ENCODE results near the gene CD81.

CD81 gene

DNA sequence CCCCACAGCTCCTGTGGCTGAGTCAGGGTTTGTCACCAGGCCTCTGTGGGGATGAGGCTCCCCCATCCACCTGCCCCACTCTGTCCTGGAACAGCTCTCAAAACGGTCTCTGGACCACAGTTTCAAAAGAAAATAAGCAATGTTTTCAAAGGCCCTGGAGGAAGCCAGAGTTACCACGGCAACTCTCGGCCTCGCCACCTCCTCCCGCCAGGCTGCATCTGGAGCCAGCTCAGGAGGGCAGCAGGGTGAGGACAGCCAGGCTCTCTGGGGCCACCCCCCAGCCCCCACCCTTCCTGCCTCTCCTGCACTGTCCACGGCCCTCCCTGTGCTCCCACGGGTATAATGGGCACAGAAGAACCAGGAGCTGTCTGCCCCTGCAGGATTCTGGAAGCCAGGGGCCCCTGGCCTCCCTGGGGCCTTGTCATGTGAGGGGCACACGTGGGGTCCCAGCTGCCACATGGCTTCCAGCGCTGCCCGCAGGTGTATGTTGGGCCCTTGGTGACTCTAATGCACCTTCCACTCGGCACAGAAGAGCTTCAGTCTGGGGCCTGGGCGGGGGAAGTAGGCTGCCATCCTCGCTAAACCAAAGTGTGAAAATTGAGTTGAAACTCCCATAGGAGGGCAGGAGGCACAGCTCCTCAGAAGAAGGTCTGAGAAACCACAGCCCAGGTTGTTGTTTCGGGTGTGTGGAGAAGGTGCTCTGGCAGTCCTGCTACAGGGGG is 10.3 kb downstream of the CD81 start:
- H3K4me1 ChIP-seq (ENCODE audit: insufficient read depth, poor library complexity, severe bottlenecking): peaks cover 27% of the 10 kb centered on the region
- peaks cover 26% of the 10 kb centered on the region for H3K36me3 ChIP-seq (ENCODE audit: low read depth)
- TF ChIP-seq, protein P1, sequence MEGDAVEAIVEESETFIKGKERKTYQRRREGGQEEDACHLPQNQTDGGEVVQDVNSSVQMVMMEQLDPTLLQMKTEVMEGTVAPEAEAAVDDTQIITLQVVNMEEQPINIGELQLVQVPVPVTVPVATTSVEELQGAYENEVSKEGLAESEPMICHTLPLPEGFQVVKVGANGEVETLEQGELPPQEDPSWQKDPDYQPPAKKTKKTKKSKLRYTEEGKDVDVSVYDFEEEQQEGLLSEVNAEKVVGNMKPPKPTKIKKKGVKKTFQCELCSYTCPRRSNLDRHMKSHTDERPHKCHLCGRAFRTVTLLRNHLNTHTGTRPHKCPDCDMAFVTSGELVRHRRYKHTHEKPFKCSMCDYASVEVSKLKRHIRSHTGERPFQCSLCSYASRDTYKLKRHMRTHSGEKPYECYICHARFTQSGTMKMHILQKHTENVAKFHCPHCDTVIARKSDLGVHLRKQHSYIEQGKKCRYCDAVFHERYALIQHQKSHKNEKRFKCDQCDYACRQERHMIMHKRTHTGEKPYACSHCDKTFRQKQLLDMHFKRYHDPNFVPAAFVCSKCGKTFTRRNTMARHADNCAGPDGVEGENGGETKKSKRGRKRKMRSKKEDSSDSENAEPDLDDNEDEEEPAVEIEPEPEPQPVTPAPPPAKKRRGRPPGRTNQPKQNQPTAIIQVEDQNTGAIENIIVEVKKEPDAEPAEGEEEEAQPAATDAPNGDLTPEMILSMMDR (IDR thresholded peaks at IDR 0.05; ENCODE audit: poor library complexity, severe bottlenecking): no peak
- H3K4me3 ChIP-seq (ENCODE audit: severe bottlenecking): no peak overlapping the region
- ATAC-seq (ENCODE audit: low read depth) (no peak), DNase-seq (ENCODE audit: low spot score) (no peak)
- H3K9me3 ChIP-seq (ENCODE audit: severe bottlenecking): no peaks in the 10 kb centered on the region
- H3K27ac ChIP-seq (ENCODE audit: poor library complexity, severe bottlenecking): no peak overlapping the region
- H3K27me3 ChIP-seq (ENCODE audit: insufficient read depth, poor library complexity, severe bottlenecking): no peaks in the 10 kb centered on the region

DNA sequence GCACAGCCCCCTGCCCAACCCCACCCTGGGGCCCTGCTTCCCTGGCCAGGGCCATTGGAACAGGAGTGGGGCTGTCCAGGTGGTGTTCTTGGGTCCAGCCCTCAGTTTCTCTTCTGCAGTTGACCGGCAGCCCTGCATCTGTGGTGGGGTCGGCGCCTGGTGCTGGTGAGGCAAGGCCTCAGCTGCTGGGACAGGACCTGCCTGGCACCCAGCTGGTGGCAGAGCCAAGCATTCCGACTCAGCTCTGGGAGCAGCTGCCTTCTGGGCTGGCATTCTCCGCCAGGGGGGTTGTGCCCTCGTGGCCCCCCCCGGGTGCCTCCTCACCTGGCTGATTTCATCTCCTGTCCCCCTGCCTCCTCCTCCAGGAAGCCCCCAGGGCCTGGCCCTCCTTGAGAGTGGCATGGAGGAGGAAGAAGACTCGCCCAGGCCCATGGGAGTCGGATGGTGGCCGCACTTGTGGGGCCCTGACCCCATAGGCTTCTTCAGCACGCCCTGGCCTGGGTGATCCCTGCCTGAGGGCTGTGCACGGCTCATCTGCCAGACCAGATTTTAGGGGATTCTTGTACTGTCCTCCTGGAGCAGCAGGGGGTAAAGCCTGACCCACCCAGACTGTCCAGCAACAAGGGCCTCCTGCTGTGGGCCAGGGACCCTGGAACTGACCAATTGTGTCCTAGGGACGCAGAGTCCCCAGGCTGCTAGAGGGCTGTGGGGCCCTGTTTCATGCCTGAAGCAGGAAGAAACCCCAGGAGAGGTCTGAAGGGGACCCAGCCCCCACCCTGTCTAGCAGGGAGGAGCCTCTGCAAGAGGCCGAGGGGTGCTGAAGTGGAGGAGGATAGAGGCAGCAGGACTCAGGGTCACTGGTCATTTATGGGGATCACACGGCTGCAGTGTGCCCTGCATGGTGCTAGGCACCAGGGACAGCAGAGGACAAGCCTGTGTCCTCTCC is 11.6 kb downstream of the CD81 start:
- ATAC-seq (ENCODE audit: low read depth): no peak
- H3K4me3 ChIP-seq (ENCODE audit: severe bottlenecking): no peak overlapping the region
- TF ChIP-seq, protein P1 (IDR thresholded peaks at IDR 0.05; ENCODE audit: poor library complexity, severe bottlenecking): no peak
- H3K36me3 ChIP-seq (ENCODE audit: low read depth): peaks cover 32% of the 10 kb centered on the region
- H3K27me3 ChIP-seq (ENCODE audit: insufficient read depth, poor library complexity, severe bottlenecking): no peaks in the 10 kb centered on the region
- DNase-seq (ENCODE audit: low spot score): no peak
- H3K9me3 ChIP-seq (ENCODE audit: severe bottlenecking): no peaks in the 10 kb centered on the region
- no peak overlapping the region for H3K27ac ChIP-seq (ENCODE audit: poor library complexity, severe bottlenecking)
- H3K4me1 ChIP-seq (ENCODE audit: insufficient read depth, poor library complexity, severe bottlenecking): peaks cover 15% of the 10 kb centered on the region

- no peak for ATAC-seq (ENCODE audit: low read depth)
- no peaks in the 10 kb centered on the region for H3K9me3 ChIP-seq (ENCODE audit: severe bottlenecking)
- no peak for DNase-seq (ENCODE audit: low spot score)
- H3K4me3 ChIP-seq (ENCODE audit: severe bottlenecking): no peak overlapping the region
- no peaks in the 10 kb centered on the region for H3K27me3 ChIP-seq (ENCODE audit: insufficient read depth, poor library complexity, severe bottlenecking)
- H3K27ac ChIP-seq (ENCODE audit: poor library complexity, severe bottlenecking): peak overlapping the region; percentile 8
- peaks cover 40% of the 10 kb centered on the region for H3K36me3 ChIP-seq (ENCODE audit: low read depth)
- TF ChIP-seq, protein P1 (IDR thresholded peaks at IDR 0.05; ENCODE audit: poor library complexity, severe bottlenecking): no peak
- H3K4me1 ChIP-seq (ENCODE audit: insufficient read depth, poor library complexity, severe bottlenecking): peaks cover 12% of the 10 kb centered on the region
Observed at GRCh38 chr11:2389377-2390026, 12.4 kb downstream of the CD81 start.

DNA sequence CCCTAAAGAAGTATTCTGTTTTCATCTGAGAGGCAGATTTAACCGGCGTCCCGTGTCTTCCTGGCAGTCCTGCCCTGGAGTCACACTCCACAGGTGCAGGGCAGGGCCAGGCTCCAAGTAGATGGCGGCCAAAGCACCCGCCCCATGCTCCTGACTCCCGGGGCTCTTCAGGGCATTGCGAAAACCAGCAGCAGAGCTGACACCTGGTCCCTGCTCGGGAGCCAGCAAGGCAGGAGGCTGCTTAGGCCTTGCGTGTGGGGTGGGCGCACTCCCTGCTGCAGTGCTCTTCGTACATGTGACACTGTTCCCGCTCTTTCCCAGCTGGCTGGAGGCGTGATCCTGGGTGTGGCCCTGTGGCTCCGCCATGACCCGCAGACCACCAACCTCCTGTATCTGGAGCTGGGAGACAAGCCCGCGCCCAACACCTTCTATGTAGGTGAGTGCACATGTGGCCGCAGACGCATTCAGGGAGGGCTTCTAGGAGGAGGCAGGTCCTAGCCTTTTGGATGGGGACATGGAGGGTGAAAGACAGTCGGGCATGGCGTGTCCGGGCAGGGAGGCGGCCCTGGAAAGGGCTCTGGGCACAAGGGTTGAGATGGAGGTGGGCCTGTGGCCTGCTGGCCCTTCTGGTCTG is 13.1 kb downstream of the CD81 start:
- Histone ChIP-seq H3K36me3 (ENCODE audit: low read depth) (peaks cover 38% of the 10 kb centered on the region), H3K4me1 (ENCODE audit: insufficient read depth, poor library complexity, severe bottlenecking) (peaks cover 12% of the 10 kb centered on the region), H3K27me3 (ENCODE audit: insufficient read depth, poor library complexity, severe bottlenecking) (no peaks in the 10 kb centered on the region), H3K9me3 (ENCODE audit: severe bottlenecking) (no peaks in the 10 kb centered on the region), H3K4me3 (ENCODE audit: severe bottlenecking) (no peak overlapping the region), H3K27ac (ENCODE audit: poor library complexity, severe bottlenecking) (peak overlapping the region; percentile 8)
- TF ChIP-seq, protein P1 (IDR thresholded peaks at IDR 0.05; ENCODE audit: poor library complexity, severe bottlenecking): no peak
- DNase-seq (ENCODE audit: low spot score): no peak
- ATAC-seq (ENCODE audit: low read depth): no peak; the same call in 2 of the 3 replicates

All from RWPE2 (cell line).